WTC11 (cell line): ENCODE data around the gene ROBO1. TPM values are rescaled to one million over a fixed set of nuclear protein-coding genes. Genes with fewer than 3 reads are reported as not detected.

Source experiments
- ATAC-seq: fragments of 200-7000 bp; cut with Tn5 transposase; 2 replicates; pipeline ENCODE4 v1.10.0; 2021; ENCODE audit warnings: mild to moderate bottlenecking, moderate library complexity
- CTCF ChIA-PET: fragments of 300-600 bp; sonication (Branson Sonifier 250); formaldehyde crosslinking; loops from one replicate; lab custom pipeline; 2021; ENCODE audit warnings: antibody characterized with exemption; lab: Charles Lee
- POLR2A ChIA-PET: fragments of 350-600 bp; sonication (Branson Sonifier 250); formaldehyde crosslinking; loops from one replicate; lab custom pipeline; 2021; ENCODE audit warnings: antibody characterized with exemption; lab: Charles Lee
- DNase-seq: peaks from one replicate; pipeline ENCODE4 v3.0.0; 2021; ENCODE audit warnings: low spot score
- H3K27ac Mint-ChIP-seq: 2 replicates; pipeline ENCODE4 v1.8.0; 2021; ENCODE audit warnings: mixed read lengths
- H3K27me3 Mint-ChIP-seq: 2 replicates; pipeline ENCODE4 v1.8.0; 2021; ENCODE audit warnings: low read depth, mild to moderate bottlenecking, moderate library complexity, mixed read lengths
- H3K36me3 Mint-ChIP-seq: 2 replicates; pipeline ENCODE4 v1.8.0; 2021; ENCODE audit warnings: mixed read lengths
- H3K4me1 Mint-ChIP-seq: 2 replicates; pipeline ENCODE4 v1.8.0; 2022; ENCODE audit warnings: mixed read lengths
- H3K4me3 Mint-ChIP-seq: 2 replicates; pipeline ENCODE4 v1.8.0; 2021; ENCODE audit warnings: mild to moderate bottlenecking, moderate library complexity, mixed read lengths
- H3K9me3 Mint-ChIP-seq: 2 replicates; pipeline ENCODE4 v1.8.0; 2021; ENCODE audit warnings: mixed read lengths
- ATF2 ChIP-seq: sonication (generic); formaldehyde crosslinking; IDR thresholded peaks from 2 replicates; pipeline ENCODE4 v1.8.1; 2022; ENCODE audit warnings: low read depth, missing genetic modification reagents, borderline replicate concordance
- ATF3 ChIP-seq: sonication (generic); formaldehyde crosslinking; conservative IDR thresholded peaks from 2 replicates; pipeline ENCODE4 v1.8.1; 2022; ENCODE audit warnings: mild to moderate bottlenecking, missing genetic modification reagents
- E2F1 ChIP-seq: sonication (generic); formaldehyde crosslinking; IDR thresholded peaks from 2 replicates; pipeline ENCODE4 v1.8.0; 2022; ENCODE audit warnings: mild to moderate bottlenecking, missing genetic modification reagents
- ERG ChIP-seq: fragments of 250-450 bp; sonication (Bioruptor Pico); IDR thresholded peaks from 2 replicates; pipeline ENCODE4 v1.8.0; 2021; ENCODE audit warnings: mild to moderate bottlenecking
- IRF1 ChIP-seq: sonication (generic); formaldehyde crosslinking; IDR thresholded peaks from 2 replicates; pipeline ENCODE4 v1.8.0; 2023; ENCODE audit warnings: missing genetic modification reagents
- MLX ChIP-seq: sonication (generic); formaldehyde crosslinking; IDR thresholded peaks from 2 replicates; pipeline ENCODE4 v1.8.1; 2023; ENCODE audit warnings: mild to moderate bottlenecking, missing genetic modification reagents, moderate library complexity
- MYBL2 ChIP-seq: sonication (generic); formaldehyde crosslinking; IDR thresholded peaks from 2 replicates; pipeline ENCODE4 v1.8.1; 2023; ENCODE audit warnings: mild to moderate bottlenecking, moderate library complexity, missing genetic modification reagents
- NR1H2 ChIP-seq: sonication (generic); formaldehyde crosslinking; IDR thresholded peaks from 2 replicates; pipeline ENCODE4 v1.9.0; 2021; ENCODE audit warnings: mild to moderate bottlenecking, moderate library complexity, missing genetic modification reagents
- NR3C1 ChIP-seq: sonication (generic); formaldehyde crosslinking; conservative IDR thresholded peaks from 2 replicates; pipeline ENCODE4 v1.8.1; 2023; ENCODE audit warnings: low read depth, mild to moderate bottlenecking, missing genetic modification reagents
- PRDM15 ChIP-seq: sonication (generic); formaldehyde crosslinking; IDR thresholded peaks from 2 replicates; pipeline ENCODE4 v1.8.0; 2022; ENCODE audit warnings: missing genetic modification reagents
- RELA ChIP-seq: sonication (generic); formaldehyde crosslinking; IDR thresholded peaks from 2 replicates; pipeline ENCODE4 v1.8.1; 2022; ENCODE audit warnings: missing genetic modification reagents, mild to moderate bottlenecking, borderline replicate concordance
- ZBTB21 ChIP-seq: sonication (generic); formaldehyde crosslinking; IDR thresholded peaks from 2 replicates; pipeline ENCODE4 v1.8.1; 2023; ENCODE audit warnings: mild to moderate bottlenecking, missing genetic modification reagents, borderline replicate concordance
- ZNF138 ChIP-seq: sonication (generic); formaldehyde crosslinking; conservative IDR thresholded peaks from 2 replicates; pipeline ENCODE4 v1.8.1; 2022; ENCODE audit warnings: mild to moderate bottlenecking, moderate library complexity, missing genetic modification reagents
- total RNA-seq: library from RNA; stranded (reverse); gene quantifications from 3 replicates; pipeline ENCODE4 v1.2.3, GENCODE V29; 2021

The ROBO1 gene
- total RNA-seq, 1 experiment from 2014 or later = 90.9 TPM

GRCh38 chr3:79564192-79564591 lies 203.6 kb downstream of the ROBO1 start (continued):
- TF ChIP-seq NR3C1 (CRISPR knock-in tag) (no peak), PRDM15 (no peak)

- POLR2A ChIA-PET = no interaction called here
- no peak for TF ChIP-seq ATF3 (CRISPR knock-in tag)
- no peak for TF ChIP-seq ZBTB21
- no peak for TF ChIP-seq ERG (CRISPR knock-in tag)
- TF ChIP-seq ZNF138 (CRISPR knock-in tag) = no peak
- TF ChIP-seq RELA (CRISPR knock-in tag) = no peak
- Mint-ChIP-seq H3K9me3 (no peaks in the 10 kb centered on the region), H3K27me3 (no peaks in the 10 kb centered on the region), H3K4me1 (no peaks in the 10 kb centered on the region), H3K4me3 (no peak overlapping the region), H3K27ac (no peak overlapping the region), H3K36me3 (no peaks in the 10 kb centered on the region)
- DNase-seq (no peak), ATAC-seq (no peak)
- CTCF ChIA-PET = no interaction called here
These were observed 207.1 kb downstream of the ROBO1 start for GRCh38 chr3:79560698-79561097.

GRCh38 chr3:79558943-79559342 lies 208.9 kb downstream of the ROBO1 start:
- TF ChIP-seq ATF2 (CRISPR knock-in tag) (no peak), IRF1 (no peak), MLX (CRISPR knock-in tag) (no peak), MYBL2 (CRISPR knock-in tag) (no peak), NR1H2 (no peak), E2F1 (CRISPR knock-in tag) (no peak)
- ChIA-PET POLR2A (no interaction called here), CTCF (no interaction called here)
- H3K4me3 Mint-ChIP-seq = no peak overlapping the region
- H3K27ac Mint-ChIP-seq = no peak overlapping the region
- no peaks in the 10 kb centered on the region for H3K36me3 Mint-ChIP-seq
- H3K4me1 Mint-ChIP-seq = no peaks in the 10 kb centered on the region
- no peak for DNase-seq
- ATAC-seq = no peak
- no peaks in the 10 kb centered on the region for H3K9me3 Mint-ChIP-seq
- no peaks in the 10 kb centered on the region for H3K27me3 Mint-ChIP-seq
